ENCODE measurements around the gene GPC6.
A peak's percentile ranks its signal among the peaks of the same experiment; 100 is the strongest.
"Not testable (repeated sequence)": the region's sequence is repeated elsewhere in the genome, so short reads cannot be mapped to it uniquely, and the experiment has no call there.

GPC6 gene

DNA sequence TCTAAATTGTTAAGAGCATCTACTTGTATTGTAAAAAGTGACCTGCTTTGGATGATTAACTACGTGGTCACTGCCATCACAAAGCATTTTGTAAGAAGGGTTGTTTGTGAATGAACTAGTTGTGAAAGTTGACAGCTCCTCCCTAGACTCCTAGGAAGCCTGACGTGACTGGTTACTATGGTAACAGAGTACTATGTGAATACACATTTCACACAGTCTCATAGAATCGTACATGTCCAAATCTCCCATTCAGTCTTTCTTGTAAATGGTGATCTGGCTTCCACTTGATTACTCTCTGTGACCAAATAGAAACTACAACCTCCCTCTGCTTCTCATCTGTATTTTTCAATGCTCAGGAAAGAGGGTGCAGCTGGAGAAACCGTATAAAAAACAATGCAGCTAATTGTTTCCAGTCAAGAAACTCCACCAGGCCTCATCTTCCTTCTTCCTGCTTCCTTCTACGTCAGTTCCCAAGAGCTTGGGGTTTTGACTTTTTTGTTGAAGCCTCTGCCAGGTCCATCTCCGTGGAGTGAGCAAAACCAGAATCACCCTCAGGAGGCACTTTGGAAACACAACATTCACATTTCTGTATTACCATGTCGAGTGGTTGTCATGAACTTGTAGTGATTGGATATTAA, 83.4 kb downstream of the GPC6 start:
- TF ChIP-seq CTCF (conservative IDR thresholded peaks at IDR 0.05; ENCODE audit: low read depth, low read length) = no peak
- H3K4me3 ChIP-seq (ENCODE audit: low read depth, low read length) = no peak overlapping the region
- DNase-seq (ENCODE audit: low read depth) = peak; percentile 96

DNA sequence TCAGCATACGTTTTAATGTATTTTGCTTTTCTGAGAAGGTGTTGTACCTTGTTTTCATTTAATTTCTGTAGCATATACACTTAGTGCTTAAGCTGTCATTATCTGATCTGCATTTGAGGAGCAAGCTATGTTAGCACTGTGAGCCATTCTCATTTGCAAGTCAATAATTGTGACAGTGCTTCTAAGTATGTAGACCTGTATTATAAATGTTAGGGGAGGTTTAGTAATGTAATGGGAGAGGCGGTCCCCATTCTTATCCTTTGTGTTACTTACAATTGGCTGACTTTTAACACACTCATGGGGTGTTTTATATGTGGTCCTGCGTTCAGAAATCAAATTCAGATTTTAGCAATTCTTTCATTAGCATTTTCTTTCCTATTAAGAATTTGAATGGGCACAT, 90.2 kb downstream of the GPC6 start:
- DNase-seq (ENCODE audit: low read depth) = no peak
- TF ChIP-seq CTCF (conservative IDR thresholded peaks at IDR 0.05; ENCODE audit: low read depth, low read length) = no peak
- H3K4me3 ChIP-seq (ENCODE audit: low read depth, low read length) = no peak overlapping the region

- no peak overlapping the region for H3K4me3 ChIP-seq (ENCODE audit: low read depth, low read length)
- TF ChIP-seq CTCF (conservative IDR thresholded peaks at IDR 0.05; ENCODE audit: low read depth, low read length) = no peak
- DNase-seq (ENCODE audit: low read depth) = peak; percentile 52
Measured at GRCh38 chr13:93318534-93319254, 92.1 kb downstream of the GPC6 start.

DNA sequence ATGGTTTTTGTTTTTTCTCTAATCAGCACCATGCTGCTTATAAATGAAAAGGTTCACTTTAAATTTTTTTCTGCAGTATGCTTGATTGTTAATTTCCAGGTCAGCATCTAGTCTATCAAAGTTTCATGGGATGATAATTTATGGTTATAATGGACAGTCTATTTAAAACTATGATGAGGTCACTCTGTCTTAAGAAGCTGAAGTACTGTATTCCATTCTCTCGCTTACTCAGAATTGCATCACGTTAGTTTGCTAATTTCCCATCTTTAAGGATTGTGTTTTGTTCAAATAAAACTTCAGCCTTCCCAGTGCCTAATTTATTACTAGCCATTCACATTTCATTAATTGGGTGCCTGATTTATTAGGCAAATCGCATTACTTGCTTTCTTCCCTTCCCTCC, 94.3 kb downstream of the GPC6 start:
- DNase-seq (ENCODE audit: low read depth) = peak; percentile 51
- no peak for TF ChIP-seq CTCF (conservative IDR thresholded peaks at IDR 0.05; ENCODE audit: low read depth, low read length)
- no peak overlapping the region for H3K4me3 ChIP-seq (ENCODE audit: low read depth, low read length)

GRCh38 chr13:93323880-93324279, 97.3 kb downstream of the GPC6 start:
- not testable (repeated sequence) for DNase-seq (ENCODE audit: low read depth); H3K4me3 ChIP-seq (ENCODE audit: low read depth, low read length)

GRCh38 chr13:93325303-93326233, 99.0 kb downstream of the GPC6 start:
- H3K4me3 ChIP-seq (ENCODE audit: low read depth, low read length) = no peak overlapping the region
- TF ChIP-seq CTCF (conservative IDR thresholded peaks at IDR 0.05; ENCODE audit: low read depth, low read length) = no peak
- no peak for DNase-seq (ENCODE audit: low read depth)

GRCh38 chr13:93326234-93326811, 99.7 kb downstream of the GPC6 start:
- DNase-seq (ENCODE audit: low read depth) = no peak
- no peak for TF ChIP-seq CTCF (conservative IDR thresholded peaks at IDR 0.05; ENCODE audit: low read depth, low read length)
- H3K4me3 ChIP-seq (ENCODE audit: low read depth, low read length) = no peak overlapping the region

Measured in choroid plexus epithelial cell (primary cell).